ENCODE measurements around the gene SLFN5.
"Not testable (repeated sequence)": the region's sequence is repeated elsewhere in the genome, so short reads cannot be mapped to it uniquely, and the experiment has no call there.

DNA sequence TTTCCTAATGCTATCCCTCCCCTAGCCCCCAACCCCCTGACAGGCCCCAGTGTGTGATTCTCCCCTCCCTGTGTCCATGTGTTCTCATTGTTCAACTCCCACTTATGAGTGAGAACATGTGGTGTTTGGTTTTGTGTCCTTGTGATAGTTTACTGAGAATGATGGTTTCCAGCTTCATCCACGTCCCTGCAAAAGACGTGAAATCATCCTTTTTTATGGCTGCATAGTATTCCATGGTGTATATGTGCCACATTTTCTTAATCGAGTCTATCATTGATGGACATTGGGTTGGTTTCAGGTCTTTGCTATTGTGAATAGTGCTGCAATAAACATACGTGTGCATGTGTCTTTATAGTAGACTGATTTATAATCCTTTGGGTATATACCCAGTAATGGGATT is 8.6 kb upstream of the SLFN5 start:
- TF ChIP-seq, protein P1, sequence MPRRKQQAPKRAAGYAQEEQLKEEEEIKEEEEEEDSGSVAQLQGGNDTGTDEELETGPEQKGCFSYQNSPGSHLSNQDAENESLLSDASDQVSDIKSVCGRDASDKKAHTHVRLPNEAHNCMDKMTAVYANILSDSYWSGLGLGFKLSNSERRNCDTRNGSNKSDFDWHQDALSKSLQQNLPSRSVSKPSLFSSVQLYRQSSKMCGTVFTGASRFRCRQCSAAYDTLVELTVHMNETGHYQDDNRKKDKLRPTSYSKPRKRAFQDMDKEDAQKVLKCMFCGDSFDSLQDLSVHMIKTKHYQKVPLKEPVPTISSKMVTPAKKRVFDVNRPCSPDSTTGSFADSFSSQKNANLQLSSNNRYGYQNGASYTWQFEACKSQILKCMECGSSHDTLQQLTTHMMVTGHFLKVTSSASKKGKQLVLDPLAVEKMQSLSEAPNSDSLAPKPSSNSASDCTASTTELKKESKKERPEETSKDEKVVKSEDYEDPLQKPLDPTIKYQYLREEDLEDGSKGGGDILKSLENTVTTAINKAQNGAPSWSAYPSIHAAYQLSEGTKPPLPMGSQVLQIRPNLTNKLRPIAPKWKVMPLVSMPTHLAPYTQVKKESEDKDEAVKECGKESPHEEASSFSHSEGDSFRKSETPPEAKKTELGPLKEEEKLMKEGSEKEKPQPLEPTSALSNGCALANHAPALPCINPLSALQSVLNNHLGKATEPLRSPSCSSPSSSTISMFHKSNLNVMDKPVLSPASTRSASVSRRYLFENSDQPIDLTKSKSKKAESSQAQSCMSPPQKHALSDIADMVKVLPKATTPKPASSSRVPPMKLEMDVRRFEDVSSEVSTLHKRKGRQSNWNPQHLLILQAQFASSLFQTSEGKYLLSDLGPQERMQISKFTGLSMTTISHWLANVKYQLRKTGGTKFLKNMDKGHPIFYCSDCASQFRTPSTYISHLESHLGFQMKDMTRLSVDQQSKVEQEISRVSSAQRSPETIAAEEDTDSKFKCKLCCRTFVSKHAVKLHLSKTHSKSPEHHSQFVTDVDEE (CRISPR knock-in tag; IDR thresholded peaks at IDR 0.05), result not testable (repeated sequence)
- TF ChIP-seq, protein P2, sequence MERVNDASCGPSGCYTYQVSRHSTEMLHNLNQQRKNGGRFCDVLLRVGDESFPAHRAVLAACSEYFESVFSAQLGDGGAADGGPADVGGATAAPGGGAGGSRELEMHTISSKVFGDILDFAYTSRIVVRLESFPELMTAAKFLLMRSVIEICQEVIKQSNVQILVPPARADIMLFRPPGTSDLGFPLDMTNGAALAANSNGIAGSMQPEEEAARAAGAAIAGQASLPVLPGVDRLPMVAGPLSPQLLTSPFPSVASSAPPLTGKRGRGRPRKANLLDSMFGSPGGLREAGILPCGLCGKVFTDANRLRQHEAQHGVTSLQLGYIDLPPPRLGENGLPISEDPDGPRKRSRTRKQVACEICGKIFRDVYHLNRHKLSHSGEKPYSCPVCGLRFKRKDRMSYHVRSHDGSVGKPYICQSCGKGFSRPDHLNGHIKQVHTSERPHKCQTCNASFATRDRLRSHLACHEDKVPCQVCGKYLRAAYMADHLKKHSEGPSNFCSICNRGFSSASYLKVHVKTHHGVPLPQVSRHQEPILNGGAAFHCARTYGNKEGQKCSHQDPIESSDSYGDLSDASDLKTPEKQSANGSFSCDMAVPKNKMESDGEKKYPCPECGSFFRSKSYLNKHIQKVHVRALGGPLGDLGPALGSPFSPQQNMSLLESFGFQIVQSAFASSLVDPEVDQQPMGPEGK (CRISPR knock-in tag; IDR thresholded peaks at IDR 0.05; ENCODE audit: borderline replicate concordance), result not testable (repeated sequence)
- TF ChIP-seq PPARA (CRISPR knock-in tag; IDR thresholded peaks at IDR 0.05; ENCODE audit: borderline replicate concordance); ZNF565 (CRISPR knock-in tag; conservative IDR thresholded peaks at IDR 0.05; ENCODE audit: low read depth): not testable (repeated sequence)

Data from SK-N-SH treated with all-trans-retinoic acid at 6 μM for 48 hours (cell line).